Measurements from ENCODE around the gene KCNMA1.

DNA sequence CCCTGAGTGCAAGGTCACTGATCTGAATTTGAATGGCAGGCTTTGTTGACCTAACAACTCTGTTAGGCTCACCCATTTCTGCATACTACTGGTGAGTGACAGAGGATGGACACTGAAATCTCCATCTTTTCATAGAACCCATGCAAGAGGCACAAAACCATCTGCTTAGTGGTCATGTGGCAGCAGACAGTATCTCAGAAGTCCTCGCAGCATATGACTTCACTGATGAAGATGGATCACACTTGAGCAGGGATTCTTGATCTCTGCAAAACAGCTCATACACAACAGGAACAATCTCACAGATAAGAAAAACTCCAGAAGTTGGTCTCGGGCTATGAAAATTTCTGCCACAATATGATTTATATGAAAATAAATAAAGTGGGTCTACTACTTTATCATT lies 487.9 kb downstream of the KCNMA1 start:
- TF ChIP-seq POLR2AphosphoS5 (IDR thresholded peaks at IDR 0.05; ENCODE audit: low read depth, low read length) (no peak), FOXJ3 (CRISPR knock-in tag; IDR thresholded peaks at IDR 0.05) (no peak), EZH2phosphoT487 (IDR thresholded peaks at IDR 0.05; ENCODE audit: borderline replicate concordance, low read depth) (no peak), YY1 (IDR thresholded peaks at IDR 0.05; ENCODE audit: low read depth) (no peak)
- TF ChIP-seq, protein P1, sequence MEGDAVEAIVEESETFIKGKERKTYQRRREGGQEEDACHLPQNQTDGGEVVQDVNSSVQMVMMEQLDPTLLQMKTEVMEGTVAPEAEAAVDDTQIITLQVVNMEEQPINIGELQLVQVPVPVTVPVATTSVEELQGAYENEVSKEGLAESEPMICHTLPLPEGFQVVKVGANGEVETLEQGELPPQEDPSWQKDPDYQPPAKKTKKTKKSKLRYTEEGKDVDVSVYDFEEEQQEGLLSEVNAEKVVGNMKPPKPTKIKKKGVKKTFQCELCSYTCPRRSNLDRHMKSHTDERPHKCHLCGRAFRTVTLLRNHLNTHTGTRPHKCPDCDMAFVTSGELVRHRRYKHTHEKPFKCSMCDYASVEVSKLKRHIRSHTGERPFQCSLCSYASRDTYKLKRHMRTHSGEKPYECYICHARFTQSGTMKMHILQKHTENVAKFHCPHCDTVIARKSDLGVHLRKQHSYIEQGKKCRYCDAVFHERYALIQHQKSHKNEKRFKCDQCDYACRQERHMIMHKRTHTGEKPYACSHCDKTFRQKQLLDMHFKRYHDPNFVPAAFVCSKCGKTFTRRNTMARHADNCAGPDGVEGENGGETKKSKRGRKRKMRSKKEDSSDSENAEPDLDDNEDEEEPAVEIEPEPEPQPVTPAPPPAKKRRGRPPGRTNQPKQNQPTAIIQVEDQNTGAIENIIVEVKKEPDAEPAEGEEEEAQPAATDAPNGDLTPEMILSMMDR (IDR thresholded peaks at IDR 0.05) = no peak
- TF ChIP-seq, protein P2, sequence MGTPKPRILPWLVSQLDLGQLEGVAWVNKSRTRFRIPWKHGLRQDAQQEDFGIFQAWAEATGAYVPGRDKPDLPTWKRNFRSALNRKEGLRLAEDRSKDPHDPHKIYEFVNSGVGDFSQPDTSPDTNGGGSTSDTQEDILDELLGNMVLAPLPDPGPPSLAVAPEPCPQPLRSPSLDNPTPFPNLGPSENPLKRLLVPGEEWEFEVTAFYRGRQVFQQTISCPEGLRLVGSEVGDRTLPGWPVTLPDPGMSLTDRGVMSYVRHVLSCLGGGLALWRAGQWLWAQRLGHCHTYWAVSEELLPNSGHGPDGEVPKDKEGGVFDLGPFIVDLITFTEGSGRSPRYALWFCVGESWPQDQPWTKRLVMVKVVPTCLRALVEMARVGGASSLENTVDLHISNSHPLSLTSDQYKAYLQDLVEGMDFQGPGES (IDR thresholded peaks at IDR 0.05; ENCODE audit: low read depth, low read length) = no peak

Measured in SK-N-SH (cell line).